HEK293 (cell line): Measurements from ENCODE around the gene EBF4.

Experiments
- BCL11A ChIP-seq: fragments of 450-650 bp; formaldehyde crosslinking; IDR thresholded peaks from 2 replicates; pipeline ENCODE4 v1.5.1; 2016; ENCODE audit warnings: low read depth, missing biosample characterization, missing genetic modification characterization
- MYNN ChIP-seq: fragments of 450-650 bp; formaldehyde crosslinking; IDR thresholded peaks from 2 replicates; pipeline ENCODE4 v1.5.1; 2016; ENCODE audit warnings: missing biosample characterization, missing genetic modification characterization, borderline replicate concordance

GRCh38 chr20:2643708-2644107 lies 48.9 kb upstream of the EBF4 start:
- TF ChIP-seq BCL11A (no peak), MYNN (tag by site-specific recombination) (no peak)
